Measurements from ENCODE around the gene CYP4A22.
"Not testable (repeated sequence)": the region's sequence is repeated elsewhere in the genome, so short reads cannot be mapped to it uniquely, and the experiment has no call there.

The CYP4A22 gene

DNA sequence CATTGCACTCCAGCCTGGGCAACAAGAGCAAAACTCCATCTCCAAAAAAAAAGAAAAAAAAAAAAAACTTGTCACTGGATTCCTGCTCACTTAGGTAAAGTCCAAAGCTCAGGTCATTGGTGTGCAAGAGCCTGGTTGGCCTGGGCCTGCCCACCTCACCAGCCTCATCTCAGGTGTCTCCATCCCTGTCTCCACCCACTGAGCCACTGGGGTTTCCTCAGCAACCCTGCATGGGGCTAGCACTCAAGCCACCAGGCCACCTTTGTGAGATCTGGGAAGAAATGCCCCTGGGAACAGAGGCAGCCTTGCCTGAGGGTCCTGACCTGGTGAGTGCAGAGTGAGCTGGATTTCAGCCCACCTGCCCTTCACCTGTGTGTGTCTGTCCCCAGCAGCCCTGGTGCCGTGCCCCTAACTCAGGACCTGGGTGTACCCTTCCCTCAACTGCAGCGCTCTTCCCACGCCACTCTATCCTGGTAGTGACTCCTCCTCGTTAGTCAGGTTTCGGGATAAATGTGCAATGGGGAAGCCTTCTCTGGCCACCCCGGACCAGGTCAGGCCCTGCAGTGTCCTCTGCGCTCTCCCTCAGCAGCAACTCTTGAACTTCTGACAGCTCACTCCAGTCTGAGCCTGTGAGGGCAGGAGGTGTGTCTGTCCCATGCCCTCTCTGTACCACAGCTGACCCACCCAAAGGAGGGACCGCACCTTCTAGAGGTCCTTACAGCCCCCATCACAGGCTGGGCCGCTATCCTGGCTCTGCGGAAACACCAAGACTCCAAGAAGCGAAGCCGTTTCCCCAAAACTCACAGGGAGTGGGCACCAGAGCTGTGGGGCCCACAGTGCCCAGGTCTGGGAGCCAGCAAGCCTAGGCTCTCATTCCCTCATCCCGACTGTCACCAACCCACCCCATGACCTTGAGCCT lies 49.3 kb downstream of the CYP4A22 start:
- no peak overlapping the region for H3K4me3 ChIP-seq (ENCODE audit: low read length)
- no peak for TF ChIP-seq ZNF274 (IDR thresholded peaks at IDR 0.05; ENCODE audit: low read depth, low read length)

DNA sequence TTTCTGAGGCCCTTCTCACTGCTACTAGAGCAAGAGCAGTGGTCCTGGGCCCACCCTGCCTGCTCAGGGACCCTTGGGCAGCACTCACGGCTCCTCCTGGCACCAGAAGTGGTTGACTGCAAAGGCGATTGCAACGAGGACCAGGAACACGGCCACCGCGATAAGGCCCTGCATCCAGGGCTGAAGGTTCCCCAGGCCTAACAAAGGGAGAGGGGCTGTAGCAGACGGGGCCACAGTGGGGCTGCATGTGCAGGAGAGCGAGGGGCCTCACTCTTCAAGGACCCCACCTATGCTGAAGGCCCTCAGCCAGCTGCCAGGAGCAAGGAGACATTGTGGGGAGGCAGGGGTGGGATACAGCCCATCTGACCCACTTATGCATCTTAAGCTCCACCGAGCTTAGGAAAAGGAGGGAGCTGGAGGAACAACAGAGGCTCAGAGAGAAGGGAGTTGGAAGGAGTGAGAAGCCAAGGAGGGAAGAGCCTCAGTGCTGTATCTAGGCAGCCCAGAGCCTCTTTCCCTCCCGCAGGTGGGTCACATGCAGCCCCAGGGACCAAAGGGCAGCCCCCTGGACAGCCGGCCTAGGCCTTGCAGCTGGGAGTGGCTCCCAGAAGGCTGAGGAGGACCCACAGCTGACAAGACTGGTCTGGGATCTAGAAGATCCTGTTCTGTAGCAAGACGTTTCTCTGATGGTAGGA lies 50.1 kb downstream of the CYP4A22 start:
- TF ChIP-seq ZNF274 (IDR thresholded peaks at IDR 0.05; ENCODE audit: low read depth, low read length), result no peak

DNA sequence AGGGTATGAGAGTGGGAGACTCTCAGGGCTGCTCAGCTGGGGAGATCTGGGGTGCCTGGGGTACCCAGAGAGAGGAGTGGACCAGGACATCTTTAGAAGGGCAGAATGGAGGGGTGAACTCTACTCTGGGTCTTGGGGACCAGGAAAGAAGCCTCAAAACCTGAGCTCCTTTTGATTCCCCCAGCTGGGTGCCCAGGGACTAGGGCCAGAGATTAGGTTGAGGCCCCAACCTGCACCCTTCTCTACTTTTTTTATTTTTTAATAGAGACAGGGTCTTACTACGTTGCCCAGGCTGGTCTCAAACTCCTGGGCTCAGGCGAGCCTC lies 50.6 kb downstream of the CYP4A22 start:
- no peak for TF ChIP-seq ZNF274 (IDR thresholded peaks at IDR 0.05; ENCODE audit: low read depth, low read length)

More for the DNA sequence above, 50.1 kb downstream of the CYP4A22 start:
- H3K4me3 ChIP-seq (ENCODE audit: low read length), result no peak overlapping the region

DNA sequence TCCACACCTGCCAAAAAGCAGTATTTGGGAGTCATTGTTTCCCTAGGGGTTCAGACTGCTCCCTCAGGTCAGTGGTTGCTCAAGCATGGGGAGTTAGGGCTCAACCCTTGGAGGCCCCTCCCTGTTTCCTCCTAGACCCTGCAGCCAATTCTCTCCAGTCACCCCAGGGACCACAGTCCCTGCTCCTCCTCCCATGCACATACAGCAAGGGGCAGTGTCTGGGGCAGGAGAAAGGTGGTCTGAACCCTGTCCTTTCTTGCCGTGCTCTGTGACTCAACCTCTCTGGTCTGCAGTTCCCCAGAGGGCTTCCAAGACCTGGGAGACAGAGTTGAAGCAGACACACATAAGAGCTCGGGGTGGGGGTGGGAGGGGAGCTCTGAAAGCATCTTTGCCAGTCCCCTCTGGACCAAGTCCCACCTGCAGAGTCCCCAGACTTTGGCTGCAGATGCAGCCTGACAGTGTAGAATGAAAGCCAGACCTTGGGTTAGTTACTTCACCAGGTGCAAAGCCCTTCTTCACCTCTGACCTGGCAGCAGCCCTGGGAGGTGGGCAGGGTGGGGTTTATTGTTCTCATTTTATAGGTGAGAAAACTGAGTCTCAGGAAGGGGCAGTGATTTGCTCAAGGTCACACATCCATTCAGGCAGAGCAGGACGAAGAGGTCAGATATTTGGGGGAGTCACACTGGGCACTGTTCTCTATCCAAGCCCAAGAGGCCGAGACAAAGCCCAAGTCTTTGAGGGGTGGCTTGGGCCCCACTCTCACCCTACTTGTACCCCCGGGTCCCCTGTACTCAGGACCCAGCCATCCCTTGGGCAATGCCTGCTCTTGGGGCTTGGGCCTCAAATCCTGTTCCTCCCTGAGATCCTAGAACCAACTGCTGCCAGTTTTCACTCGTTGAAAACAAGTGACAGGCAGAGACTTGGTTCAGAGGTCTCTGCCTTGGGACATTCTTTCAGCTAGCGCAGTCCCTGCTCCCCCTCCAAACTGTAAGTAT lies 51.8 kb downstream of the CYP4A22 start:
- no peak for TF ChIP-seq ZNF274 (IDR thresholded peaks at IDR 0.05; ENCODE audit: low read depth, low read length)
- H3K4me3 ChIP-seq (ENCODE audit: low read length), result no peak overlapping the region

More for the DNA sequence above, 50.6 kb downstream of the CYP4A22 start:
- H3K4me3 ChIP-seq (ENCODE audit: low read length), result no peak overlapping the region

DNA sequence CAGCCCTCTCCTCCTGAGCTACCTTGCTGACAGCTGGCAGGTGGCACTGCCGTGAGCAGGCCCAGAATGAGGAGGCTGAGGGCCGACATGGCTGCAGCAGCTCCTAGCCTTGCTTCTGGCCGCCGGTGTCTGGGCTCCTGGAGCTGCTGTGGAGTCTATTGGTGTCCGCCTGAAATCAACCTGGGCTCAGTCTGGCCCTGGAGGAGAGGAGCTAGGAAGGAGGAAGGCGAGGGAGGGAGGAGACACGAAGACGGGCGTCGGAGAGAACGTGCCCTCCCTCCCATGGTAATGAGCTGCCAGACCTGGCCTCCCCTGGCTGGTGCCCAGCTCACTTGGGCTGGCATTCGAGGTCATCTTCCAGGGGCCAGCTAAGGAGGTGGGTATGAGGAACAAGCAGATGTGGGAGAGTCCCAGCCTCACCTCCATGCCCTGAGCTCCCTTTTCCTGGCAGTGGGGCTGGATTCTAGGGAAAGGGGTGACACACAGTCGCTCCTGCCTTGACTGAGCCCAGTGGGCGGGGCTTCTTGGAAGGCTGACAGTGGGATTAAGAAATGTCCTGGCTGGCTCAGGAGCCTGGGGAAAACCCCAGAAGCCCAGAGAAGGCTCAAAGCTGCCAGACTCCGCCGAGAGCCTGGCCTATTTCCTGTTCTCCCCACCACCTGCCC lies 52.7 kb downstream of the CYP4A22 start, which contains the start of gene PDZK1IP1:
Gene PDZK1IP1, minus strand, starts transcription at position 193 of the 665 bp plus-strand sequence. Its CDS starts 104 bp downstream, at position 89.
- no peak within 1 kb of the TSS for H3K4me3 ChIP-seq (ENCODE audit: low read length)
- TF ChIP-seq ZNF274 (IDR thresholded peaks at IDR 0.05; ENCODE audit: low read depth, low read length), result no peak

DNA sequence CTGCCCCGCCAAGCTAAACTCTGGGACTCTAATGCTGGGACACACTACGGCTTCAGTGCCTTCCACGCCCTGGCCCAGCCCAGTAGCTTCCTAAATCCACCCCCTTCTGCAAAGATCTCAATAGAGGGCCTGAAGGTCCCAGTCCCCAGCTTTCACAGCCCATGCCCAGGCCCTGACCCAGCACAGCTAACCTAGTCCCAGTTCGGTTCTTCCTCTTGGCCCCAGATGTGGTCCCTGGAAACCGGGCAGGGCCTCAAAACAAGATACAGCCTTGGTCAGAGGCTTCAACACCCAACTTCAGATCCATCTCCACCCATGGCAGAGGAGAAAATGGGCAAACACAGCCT lies 53.2 kb downstream of the CYP4A22 start:
- H3K4me3 ChIP-seq (ENCODE audit: low read length), result no peak overlapping the region
- no peak for TF ChIP-seq ZNF274 (IDR thresholded peaks at IDR 0.05; ENCODE audit: low read depth, low read length)

DNA sequence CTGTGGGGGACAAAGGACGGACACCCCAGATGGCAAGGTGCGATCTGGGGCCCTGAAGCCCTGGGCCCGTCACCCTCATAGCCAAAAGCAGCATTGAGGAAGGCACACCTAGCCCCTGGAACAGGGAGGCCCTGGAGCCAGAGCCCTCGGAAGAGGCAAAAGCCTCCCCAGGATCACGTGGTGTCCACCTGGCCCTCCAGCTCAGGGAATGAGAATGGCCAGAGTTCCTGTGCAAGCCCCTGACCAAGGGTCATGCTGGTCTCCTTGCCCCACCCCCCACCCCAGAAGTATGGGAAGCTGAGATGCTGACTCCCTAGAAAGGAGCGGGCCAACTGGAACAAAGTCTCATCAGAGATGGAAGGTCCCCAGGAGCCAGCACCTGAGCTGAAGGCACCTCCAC lies 53.6 kb downstream of the CYP4A22 start:
- TF ChIP-seq ZNF274 (IDR thresholded peaks at IDR 0.05; ENCODE audit: low read depth, low read length), result no peak

DNA sequence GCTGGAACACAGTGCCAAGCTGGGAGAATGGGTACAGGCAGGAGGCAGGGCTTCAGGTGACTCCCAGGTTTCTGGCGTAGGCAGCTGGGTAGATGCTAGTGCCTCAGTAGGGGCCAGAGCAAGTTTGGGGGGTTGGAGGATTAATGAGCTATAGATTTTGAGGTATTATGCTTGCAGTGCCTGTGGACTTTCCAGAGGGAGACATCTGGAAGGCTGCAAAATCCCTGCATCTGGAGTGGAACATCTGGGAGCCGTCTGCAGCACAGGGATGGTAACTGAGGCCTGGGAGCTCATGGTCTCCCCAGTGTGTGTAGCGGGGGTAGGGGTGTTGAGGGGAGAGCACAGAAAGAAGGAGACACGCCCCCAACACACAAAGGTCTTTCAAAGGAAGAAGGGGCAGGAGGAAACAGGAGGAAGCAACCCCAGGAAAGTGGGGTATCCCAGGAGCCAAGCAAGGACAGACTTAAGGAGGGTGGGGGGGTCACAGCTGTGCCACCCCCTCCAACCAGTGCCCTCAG lies 54.8 kb downstream of the CYP4A22 start:
- no peak overlapping the region for H3K4me3 ChIP-seq (ENCODE audit: low read length)
- TF ChIP-seq ZNF274 (IDR thresholded peaks at IDR 0.05; ENCODE audit: low read depth, low read length), result no peak

More for the DNA sequence above, 53.6 kb downstream of the CYP4A22 start:
- H3K4me3 ChIP-seq (ENCODE audit: low read length), result no peak overlapping the region

DNA sequence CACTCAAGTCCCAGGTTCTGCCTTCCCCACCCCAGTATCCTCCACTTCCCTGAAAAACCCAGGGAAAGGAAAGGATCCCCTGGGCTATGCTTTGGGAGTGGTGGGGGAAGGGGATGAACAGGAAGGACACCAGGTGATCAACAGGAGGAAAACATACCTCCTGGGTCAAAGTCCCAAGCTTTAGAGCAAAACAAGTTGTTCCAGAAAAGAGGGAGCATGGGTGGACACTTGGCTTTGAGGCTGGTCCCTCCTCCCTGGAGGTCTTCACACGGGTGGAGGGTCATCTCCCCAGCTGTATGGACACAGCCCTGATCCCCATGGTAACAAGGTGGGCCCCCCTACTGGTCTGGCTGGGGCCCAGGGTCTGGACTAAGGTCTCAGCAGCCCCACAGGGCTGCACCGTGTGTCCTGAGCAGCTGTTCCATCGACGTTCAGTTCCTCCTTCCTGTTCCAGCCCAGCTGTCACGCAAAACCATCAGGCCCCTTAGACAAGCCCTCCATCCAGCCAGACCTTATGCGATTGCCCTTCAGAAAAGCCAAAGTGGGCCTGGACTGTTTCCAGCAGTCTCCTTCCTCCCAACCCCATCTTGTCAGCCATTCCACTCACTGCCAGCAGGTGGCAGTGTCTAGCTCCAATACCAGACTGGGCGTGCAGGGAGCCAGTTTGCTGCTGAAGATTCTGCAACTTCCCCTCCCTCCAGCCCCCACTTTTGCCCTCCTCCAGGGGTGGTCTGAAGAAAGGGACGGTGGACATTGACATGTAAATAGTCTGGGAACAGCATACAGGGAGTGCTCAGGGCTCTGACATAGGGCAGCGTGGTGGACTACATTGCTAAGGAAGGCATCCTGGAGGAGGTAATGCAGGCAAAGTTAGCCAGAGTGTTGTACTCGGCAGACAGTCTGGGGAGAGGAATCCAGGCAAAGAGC lies 55.5 kb downstream of the CYP4A22 start:
- TF ChIP-seq ZNF274 (IDR thresholded peaks at IDR 0.05; ENCODE audit: low read depth, low read length), result no peak
- H3K4me3 ChIP-seq (ENCODE audit: low read length), result no peak overlapping the region

DNA sequence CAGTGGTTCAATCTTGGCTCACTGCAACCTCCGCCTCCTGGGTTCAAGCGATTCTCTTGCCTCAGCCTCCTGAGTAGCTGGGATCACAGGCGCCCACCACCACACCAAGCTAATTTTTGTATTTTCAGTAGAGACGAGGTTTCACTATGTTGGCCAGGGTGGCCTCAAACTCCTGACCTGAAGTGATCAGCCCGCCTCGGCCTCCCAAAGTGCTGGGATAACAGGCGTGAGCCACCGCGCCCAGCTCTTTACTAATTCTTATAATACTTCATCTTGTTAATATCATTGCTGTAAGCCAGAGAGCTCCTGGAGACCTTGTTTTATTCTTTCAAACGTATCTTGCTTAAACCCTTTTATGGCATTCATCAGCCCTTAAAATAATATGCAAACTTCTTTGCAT lies 56.3 kb downstream of the CYP4A22 start:
- not testable (repeated sequence) for H3K4me3 ChIP-seq (ENCODE audit: low read length)

DNA sequence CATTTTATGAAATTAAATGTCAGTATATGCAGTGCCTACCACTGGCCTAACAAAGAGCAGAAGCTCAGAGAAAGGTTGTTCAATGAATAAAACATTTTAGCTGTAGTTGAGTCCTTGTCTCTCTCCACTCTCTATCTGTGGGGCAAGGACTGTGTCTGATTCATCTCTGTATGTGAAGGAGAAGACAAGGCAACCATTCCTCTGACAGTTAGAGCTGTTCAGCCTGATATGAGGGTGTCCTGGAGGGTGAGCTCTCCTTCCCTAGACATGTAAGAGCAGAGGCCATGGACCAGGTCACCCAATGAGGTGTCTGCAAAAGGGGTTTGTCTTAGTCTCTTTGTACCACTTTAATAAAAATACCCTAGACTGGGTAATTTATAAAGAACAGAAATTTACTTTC lies 57.1 kb downstream of the CYP4A22 start:
- no peak for TF ChIP-seq ZNF274 (IDR thresholded peaks at IDR 0.05; ENCODE audit: low read depth, low read length)
- no peak overlapping the region for H3K4me3 ChIP-seq (ENCODE audit: low read length)

DNA sequence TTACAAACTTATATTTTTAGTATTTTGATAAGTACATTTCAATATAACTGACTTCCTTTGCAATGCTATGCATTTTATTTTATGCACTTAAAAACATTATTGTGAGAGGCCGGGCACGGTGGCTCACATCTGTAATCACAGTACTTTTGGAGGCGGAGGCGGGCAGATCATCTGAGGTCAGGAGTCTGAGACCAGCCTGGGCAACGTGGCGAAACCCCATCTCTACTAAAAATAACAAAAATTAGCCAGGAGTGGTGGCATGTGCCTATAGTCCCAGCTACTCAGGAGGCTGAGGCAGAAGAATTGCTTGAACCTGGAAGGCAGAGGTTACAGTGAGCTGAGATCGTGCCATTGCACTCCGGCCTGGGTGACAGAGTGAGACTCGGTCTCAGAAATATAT lies 58.7 kb downstream of the CYP4A22 start:
- H3K4me3 ChIP-seq (ENCODE audit: low read length), result not testable (repeated sequence)

Data from GM08714 (cell line).